Testis (tissue), 2 donors: ENCODE measurements around the gene PTBP3.

Experiments used
- CTCF ChIP-seq, 3 experiments: fragments of 450-650 bp in 2 of 3; fragments of 200-600 bp in 1 of 3; sonication (generic) in 1 of 3; IDR thresholded peaks; one replicate each; pipeline ENCODE4 v1.5.1; 2016 to 2019; ENCODE audit warnings: antibody characterized with exemption in 3 of 3, mild to moderate bottlenecking in 2 of 3, moderate library complexity in 1 of 3
- POLR2A ChIP-seq: fragments of 450-650 bp; IDR thresholded peaks from one replicate; pipeline ENCODE4 v1.6.1; 2017; ENCODE audit warnings: antibody characterized with exemption, mild to moderate bottlenecking, moderate library complexity

GRCh38 chr9:112180387-112180881 is 153.0 kb downstream of the PTBP3 start:
- TF ChIP-seq POLR2A (no peak), CTCF (IDR thresholded peaks at IDR 0.05) (no peak)
